ENCODE results near the gene HPSE2. TPM values are rescaled to one million over a fixed set of nuclear protein-coding genes. Genes with fewer than 3 reads are reported as not detected.

The HPSE2 gene
- total RNA-seq, 2 experiments from 2014 or later = not detected

DNA sequence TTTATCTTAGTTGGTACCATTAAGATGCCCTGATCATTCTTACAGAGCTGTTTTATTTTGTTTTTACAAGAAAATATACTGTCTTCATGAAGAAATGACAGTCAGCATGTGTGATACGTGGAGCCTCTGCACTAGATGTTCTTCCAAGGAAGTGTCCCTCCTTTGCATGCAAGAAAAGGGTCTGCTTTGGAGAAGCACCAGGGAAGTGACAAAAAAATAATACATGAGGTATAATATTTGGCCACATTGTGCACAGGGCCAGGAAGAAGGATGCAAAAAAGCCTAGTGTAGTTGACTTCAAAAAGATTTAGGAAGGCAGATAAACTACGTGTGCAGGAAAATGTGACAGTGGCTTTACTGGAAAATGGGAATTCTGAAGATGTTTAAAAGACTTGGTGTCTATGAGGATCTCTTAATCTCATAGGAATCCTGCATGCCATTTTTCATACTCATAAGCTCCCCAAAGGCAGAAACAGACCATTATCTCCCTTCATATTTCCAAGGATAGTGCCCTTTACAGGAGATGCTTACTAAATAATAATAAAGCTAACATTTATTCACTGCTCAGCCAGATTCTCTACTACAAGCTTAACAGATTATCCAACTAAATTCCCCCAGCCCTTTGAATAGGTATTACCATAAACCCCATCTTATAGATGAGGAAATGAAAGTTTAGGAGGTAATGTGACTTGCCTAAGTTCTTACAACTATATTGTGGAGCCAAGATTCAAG, 284.2 kb downstream of the HPSE2 start:
- intact Hi-C loops (cut with DNase I, micrococcal nuclease) = loop anchor here in 1 of 2 experiments (5.0 kb wide), 1 partner anchor 39 kb away; no protein-coding TSS in a partner anchor
- no peak for DNase-seq
- CTCF ChIA-PET = no interaction called here
- Mint-ChIP-seq H3K27me3 (no peaks in the 10 kb centered on the region), H3K4me1 (no peaks in the 10 kb centered on the region), H3K9me3 (ENCODE audit: low read depth) (peaks cover 2% of the 10 kb centered on the region), H3K36me3 (ENCODE audit: low read depth) (no peaks in the 10 kb centered on the region), H3K4me3 (no peak overlapping the region), H3K27ac (no peak overlapping the region)
- POLR2A ChIA-PET = no interaction called here
- ATAC-seq = no peak

DNA sequence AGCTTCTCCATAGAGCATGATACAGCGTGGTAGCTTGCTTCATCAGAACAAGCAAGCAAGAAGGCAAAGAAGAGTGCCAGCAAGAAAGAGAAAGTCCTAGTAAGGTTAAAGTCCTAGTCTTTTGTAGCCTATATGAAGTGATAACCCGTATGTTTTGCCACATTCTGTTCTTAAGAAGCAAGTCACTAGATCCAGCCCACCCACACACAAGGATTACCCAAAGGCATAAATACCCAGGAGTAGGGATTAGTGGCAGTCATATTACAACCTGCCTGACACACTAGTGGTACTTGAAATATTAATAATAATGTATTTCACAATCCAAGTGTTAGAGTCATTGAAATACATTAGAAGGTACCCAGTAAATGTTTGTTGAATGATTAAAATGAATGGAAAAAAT, 285.5 kb downstream of the HPSE2 start:
- no peaks in the 10 kb centered on the region for H3K36me3 Mint-ChIP-seq (ENCODE audit: low read depth)
- intact Hi-C loops (cut with DNase I, micrococcal nuclease) = loop anchor here in 1 of 2 experiments (5.0 kb wide), 1 partner anchor 38 kb away; no protein-coding TSS in a partner anchor
- H3K4me1 Mint-ChIP-seq = no peaks in the 10 kb centered on the region
- no peak overlapping the region for H3K4me3 Mint-ChIP-seq
- no peak overlapping the region for H3K27ac Mint-ChIP-seq
- DNase-seq (no peak), ATAC-seq (no peak)
- POLR2A ChIA-PET = no interaction called here
- CTCF ChIA-PET = no interaction called here
- H3K9me3 Mint-ChIP-seq (ENCODE audit: low read depth) = peaks cover 2% of the 10 kb centered on the region
- H3K27me3 Mint-ChIP-seq = no peaks in the 10 kb centered on the region

DNA sequence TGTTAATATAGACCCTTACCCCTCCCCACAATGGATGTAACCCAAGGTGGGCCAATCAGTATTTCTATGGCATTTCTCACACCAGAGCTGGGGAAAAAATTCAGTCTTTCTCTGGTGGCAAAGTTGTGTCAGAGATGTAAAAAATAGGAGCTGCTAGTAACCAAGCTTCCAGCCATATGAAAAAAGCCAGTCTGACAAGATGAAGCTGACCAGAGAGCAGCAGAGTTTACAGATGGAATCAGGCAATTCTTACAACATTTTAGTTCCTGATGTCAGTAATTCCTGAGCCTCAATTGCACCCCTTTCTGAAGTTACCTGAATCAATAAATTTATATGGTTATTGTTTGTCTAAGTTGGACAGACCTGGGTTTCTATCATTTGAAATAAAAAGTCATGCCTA, 286.3 kb downstream of the HPSE2 start:
- no peaks in the 10 kb centered on the region for H3K4me1 Mint-ChIP-seq
- intact Hi-C loops (cut with DNase I, micrococcal nuclease) = no loop called here
- peaks cover 2% of the 10 kb centered on the region for H3K9me3 Mint-ChIP-seq (ENCODE audit: low read depth)
- no peaks in the 10 kb centered on the region for H3K27me3 Mint-ChIP-seq
- ChIA-PET POLR2A (no interaction called here), CTCF (no interaction called here)
- no peak overlapping the region for H3K27ac Mint-ChIP-seq
- no peaks in the 10 kb centered on the region for H3K36me3 Mint-ChIP-seq (ENCODE audit: low read depth)
- DNase-seq = no peak
- no peak overlapping the region for H3K4me3 Mint-ChIP-seq
- no peak for ATAC-seq

GRCh38 chr10:98943681-98944080, 292.0 kb downstream of the HPSE2 start:
- intact Hi-C loops (cut with DNase I, micrococcal nuclease) = no loop called here
- no peaks in the 10 kb centered on the region for H3K27me3 Mint-ChIP-seq
- ChIA-PET POLR2A (no interaction called here), CTCF (no interaction called here)
- no peak overlapping the region for H3K4me3 Mint-ChIP-seq
- H3K9me3 Mint-ChIP-seq (ENCODE audit: low read depth) = no peaks in the 10 kb centered on the region
- H3K4me1 Mint-ChIP-seq = no peaks in the 10 kb centered on the region
- no peak for ATAC-seq
- H3K27ac Mint-ChIP-seq = no peak overlapping the region
- no peak for DNase-seq
- H3K36me3 Mint-ChIP-seq (ENCODE audit: low read depth) = no peaks in the 10 kb centered on the region

DNA sequence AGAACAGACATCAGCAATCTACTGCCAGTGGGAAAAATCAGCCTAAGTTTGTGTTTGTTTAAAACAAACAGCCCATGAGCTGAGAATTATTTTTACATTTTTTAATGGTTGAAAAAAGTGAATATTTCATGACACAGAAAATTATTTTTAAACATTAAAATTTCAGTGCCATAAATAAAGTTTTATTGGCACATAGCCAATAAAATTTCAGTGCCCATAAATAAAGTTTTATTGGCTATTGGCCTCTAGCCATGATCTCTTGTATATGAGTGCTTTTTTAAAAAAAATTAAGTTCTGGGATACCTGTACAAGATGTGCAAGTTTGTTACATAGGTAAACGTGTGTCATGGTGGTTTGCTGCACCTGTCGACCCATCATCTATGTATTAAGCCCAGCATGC, 305.9 kb downstream of the HPSE2 start:
- Mint-ChIP-seq H3K36me3 (ENCODE audit: low read depth) (no peaks in the 10 kb centered on the region), H3K9me3 (ENCODE audit: low read depth) (peaks cover 2% of the 10 kb centered on the region), H3K27me3 (no peaks in the 10 kb centered on the region), H3K4me3 (no peak overlapping the region), H3K4me1 (no peaks in the 10 kb centered on the region), H3K27ac (no peak overlapping the region)
- ChIA-PET POLR2A (no interaction called here), CTCF (no interaction called here)
- DNase-seq (no peak), ATAC-seq (no peak)
- intact Hi-C loops (cut with DNase I, micrococcal nuclease) = no loop called here

GRCh38 chr10:98925651-98926050, 310.0 kb downstream of the HPSE2 start:
- no peaks in the 10 kb centered on the region for H3K27me3 Mint-ChIP-seq
- H3K4me1 Mint-ChIP-seq = no peaks in the 10 kb centered on the region
- CTCF ChIA-PET = no interaction called here
- DNase-seq (no peak), ATAC-seq (no peak)
- POLR2A ChIA-PET = no interaction called here
- no peak overlapping the region for H3K27ac Mint-ChIP-seq
- peaks cover 2% of the 10 kb centered on the region for H3K9me3 Mint-ChIP-seq (ENCODE audit: low read depth)
- no peak overlapping the region for H3K4me3 Mint-ChIP-seq
- intact Hi-C loops (cut with DNase I, micrococcal nuclease) = no loop called here
- no peaks in the 10 kb centered on the region for H3K36me3 Mint-ChIP-seq (ENCODE audit: low read depth)

DNA sequence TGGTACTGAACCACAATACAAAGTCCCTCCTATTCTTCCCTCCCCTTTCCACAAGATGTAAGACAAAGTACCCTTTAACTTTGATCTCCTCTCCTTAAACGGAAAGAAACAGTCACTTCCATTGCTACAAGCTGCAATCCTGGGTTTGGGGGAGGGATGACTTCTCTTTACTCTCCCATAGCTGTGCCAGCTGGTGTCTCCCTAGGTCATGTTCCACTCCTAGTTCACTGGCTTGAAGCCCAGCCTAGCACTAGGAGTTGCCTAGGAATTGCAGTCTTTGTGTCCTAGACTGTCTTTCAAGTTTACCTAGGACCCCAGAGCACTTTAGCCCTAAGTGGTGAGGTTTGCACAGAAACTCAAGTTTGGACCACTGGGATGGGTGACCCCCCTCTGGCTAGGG, 311.1 kb downstream of the HPSE2 start:
- Mint-ChIP-seq H3K36me3 (ENCODE audit: low read depth) (no peaks in the 10 kb centered on the region), H3K27ac (no peak overlapping the region), H3K27me3 (no peaks in the 10 kb centered on the region), H3K4me1 (no peaks in the 10 kb centered on the region), H3K4me3 (no peak overlapping the region), H3K9me3 (ENCODE audit: low read depth) (peaks cover 2% of the 10 kb centered on the region)
- ChIA-PET POLR2A (no interaction called here), CTCF (no interaction called here)
- no peak for ATAC-seq
- DNase-seq = no peak
- intact Hi-C loops (cut with DNase I, micrococcal nuclease) = loop anchor here in 1 of 2 experiments (5.0 kb wide), 1 partner anchor 33 kb away; no protein-coding TSS in a partner anchor

- Mint-ChIP-seq H3K27ac (no peak overlapping the region), H3K36me3 (ENCODE audit: low read depth) (no peaks in the 10 kb centered on the region), H3K4me1 (no peaks in the 10 kb centered on the region), H3K4me3 (no peak overlapping the region), H3K27me3 (no peaks in the 10 kb centered on the region), H3K9me3 (ENCODE audit: low read depth) (no peaks in the 10 kb centered on the region)
- intact Hi-C loops (cut with DNase I, micrococcal nuclease) = loop anchor here in 1 of 2 experiments (5.0 kb wide), 1 partner anchor 36 kb away; no protein-coding TSS in a partner anchor
- ATAC-seq (no peak), DNase-seq (no peak)
- ChIA-PET CTCF (no interaction called here), POLR2A (no interaction called here)
These were observed 314.3 kb downstream of the HPSE2 start for GRCh38 chr10:98921316-98921715.

GRCh38 chr10:98920807-98921206, 314.8 kb downstream of the HPSE2 start:
- DNase-seq (no peak), ATAC-seq (no peak)
- CTCF ChIA-PET = no interaction called here
- H3K36me3 Mint-ChIP-seq (ENCODE audit: low read depth) = no peaks in the 10 kb centered on the region
- no peak overlapping the region for H3K4me3 Mint-ChIP-seq
- H3K27me3 Mint-ChIP-seq = no peaks in the 10 kb centered on the region
- H3K4me1 Mint-ChIP-seq = no peaks in the 10 kb centered on the region
- POLR2A ChIA-PET = no interaction called here
- H3K27ac Mint-ChIP-seq = no peak overlapping the region
- intact Hi-C loops (cut with DNase I, micrococcal nuclease) = loop anchor here in 1 of 2 experiments (5.0 kb wide), 1 partner anchor 36 kb away; no protein-coding TSS in a partner anchor
- H3K9me3 Mint-ChIP-seq (ENCODE audit: low read depth) = no peaks in the 10 kb centered on the region

GRCh38 chr10:98920360-98920759, 315.3 kb downstream of the HPSE2 start:
- Mint-ChIP-seq H3K36me3 (ENCODE audit: low read depth) (no peaks in the 10 kb centered on the region), H3K27me3 (no peaks in the 10 kb centered on the region), H3K27ac (no peak overlapping the region), H3K4me3 (no peak overlapping the region), H3K4me1 (no peaks in the 10 kb centered on the region), H3K9me3 (ENCODE audit: low read depth) (no peaks in the 10 kb centered on the region)
- intact Hi-C loops (cut with DNase I, micrococcal nuclease) = loop anchor here in 1 of 2 experiments (5.0 kb wide), 1 partner anchor 37 kb away; no protein-coding TSS in a partner anchor
- ChIA-PET POLR2A (no interaction called here), CTCF (no interaction called here)
- no peak for ATAC-seq
- no peak for DNase-seq

DNA sequence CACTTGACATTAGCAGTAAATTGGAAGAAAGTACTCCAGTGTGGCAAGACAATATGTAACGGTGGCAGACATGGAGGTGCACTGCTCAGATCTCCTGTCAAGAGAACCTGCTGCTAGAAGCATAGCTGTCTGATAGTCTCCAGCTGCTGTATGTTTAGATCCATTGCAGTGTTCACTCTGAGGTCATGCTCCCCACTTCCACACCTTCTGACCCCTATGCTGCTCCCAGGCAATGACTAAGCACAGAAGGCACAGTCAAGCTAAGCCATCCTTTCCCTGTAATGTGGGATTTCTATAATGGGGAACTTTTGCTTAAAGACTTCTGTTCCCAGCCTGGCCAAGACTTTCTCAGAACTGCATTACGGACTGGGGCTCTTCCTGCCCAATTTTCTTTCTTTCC, 315.8 kb downstream of the HPSE2 start:
- Mint-ChIP-seq H3K4me1 (no peaks in the 10 kb centered on the region), H3K36me3 (ENCODE audit: low read depth) (no peaks in the 10 kb centered on the region), H3K4me3 (no peak overlapping the region), H3K9me3 (ENCODE audit: low read depth) (no peaks in the 10 kb centered on the region), H3K27ac (no peak overlapping the region), H3K27me3 (no peaks in the 10 kb centered on the region)
- ChIA-PET CTCF (no interaction called here), POLR2A (no interaction called here)
- intact Hi-C loops (cut with DNase I, micrococcal nuclease) = loop anchor here in 1 of 2 experiments (5.0 kb wide), 1 partner anchor 37 kb away; no protein-coding TSS in a partner anchor
- no peak for DNase-seq
- no peak for ATAC-seq

DNA sequence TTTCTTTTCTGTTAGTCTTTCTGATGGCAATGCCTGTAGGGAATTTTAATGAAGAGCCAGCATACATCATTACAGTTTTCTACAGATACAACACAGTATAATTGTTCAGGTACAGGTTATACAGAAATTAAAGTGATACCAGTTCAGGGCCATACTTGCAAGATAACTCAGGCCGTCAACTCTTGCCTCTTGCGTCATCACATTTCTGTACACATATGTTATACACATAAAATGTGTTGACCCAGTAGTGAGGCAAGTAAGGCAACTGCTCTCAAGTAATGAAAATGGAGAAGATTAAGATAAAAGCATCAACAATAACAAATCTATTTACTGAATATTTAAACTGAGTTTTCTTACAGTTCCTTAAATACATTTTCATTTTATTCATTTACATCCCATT, 317.8 kb downstream of the HPSE2 start:
- Mint-ChIP-seq H3K27me3 (no peaks in the 10 kb centered on the region), H3K4me3 (no peak overlapping the region), H3K9me3 (ENCODE audit: low read depth) (no peaks in the 10 kb centered on the region), H3K4me1 (no peaks in the 10 kb centered on the region), H3K27ac (no peak overlapping the region), H3K36me3 (ENCODE audit: low read depth) (no peaks in the 10 kb centered on the region)
- POLR2A ChIA-PET = no interaction called here
- intact Hi-C loops (cut with DNase I, micrococcal nuclease) = no loop called here
- DNase-seq (no peak), ATAC-seq (no peak)
- CTCF ChIA-PET = no interaction called here
